Measurements from ENCODE around the gene FBXW8.

The FBXW8 gene

GRCh38 chr12:117000316-117000715 is 89.6 kb downstream of the FBXW8 start:
- DNase-seq = no peak

GRCh38 chr12:117002051-117002817 is 91.5 kb downstream of the FBXW8 start:
- DNase-seq = no peak

- DNase-seq = no peak
These were observed 93.2 kb downstream of the FBXW8 start for GRCh38 chr12:117003883-117004404.

GRCh38 chr12:117005417-117006046 is 94.8 kb downstream of the FBXW8 start:
- DNase-seq = no peak

- DNase-seq = no peak
These were observed 95.6 kb downstream of the FBXW8 start for GRCh38 chr12:117006333-117006732.

- DNase-seq = no peak
These were observed 96.8 kb downstream of the FBXW8 start for GRCh38 chr12:117007577-117007976.

- DNase-seq = no peak
These were observed 99.0 kb downstream of the FBXW8 start for GRCh38 chr12:117009759-117010158.

- no peak for DNase-seq
These were observed 100.1 kb downstream of the FBXW8 start for GRCh38 chr12:117010693-117011451.

- DNase-seq = no peak
These were observed 101.4 kb downstream of the FBXW8 start for GRCh38 chr12:117011988-117012805.

- DNase-seq = no peak
These were observed 103.0 kb downstream of the FBXW8 start for GRCh38 chr12:117013726-117014125.

GRCh38 chr12:117014342-117014887 is 103.7 kb downstream of the FBXW8 start:
- DNase-seq = no peak

GRCh38 chr12:117015811-117016210 is 105.1 kb downstream of the FBXW8 start:
- DNase-seq = no peak

GRCh38 chr12:117017807-117018206 is 107.1 kb downstream of the FBXW8 start:
- DNase-seq = no peak

GRCh38 chr12:117018276-117018675 is 107.5 kb downstream of the FBXW8 start:
- no peak for DNase-seq

GRCh38 chr12:117018685-117019084 is 107.9 kb downstream of the FBXW8 start:
- DNase-seq = no peak

- no peak for DNase-seq
These were observed 109.1 kb downstream of the FBXW8 start for GRCh38 chr12:117019866-117020265.

GRCh38 chr12:117020536-117021220 is 109.9 kb downstream of the FBXW8 start:
- no peak for DNase-seq

GRCh38 chr12:117022465-117022864 is 111.7 kb downstream of the FBXW8 start:
- DNase-seq = no peak

- no peak for DNase-seq
These were observed 113.5 kb downstream of the FBXW8 start for GRCh38 chr12:117023998-117024960.

- no peak for DNase-seq
These were observed 114.3 kb downstream of the FBXW8 start for GRCh38 chr12:117024961-117025480.
